GM12878 (cell line): ENCODE results near the gene MCC. TPM values are rescaled to one million over a fixed set of nuclear protein-coding genes. Genes with fewer than 3 reads are reported as not detected.

ENCODE experiments used
- ATAC-seq: fragments of 200-7000 bp; cut with Tn5 transposase; 3 replicates; pipeline ENCODE4 v1.9.1; 2020; ENCODE audit warnings: mild to moderate bottlenecking, moderate library complexity
- BruUV-seq: library from RNA; stranded (reverse); fragments of 400-500 nt; replicated peaks from 2 replicates; lab custom pipeline; 2021; lab: Mats Ljungman, UMichigan
- CTCF ChIA-PET: fragments of 300-600 bp; sonication (Branson Sonifier 250); formaldehyde crosslinking; extraction: SDS; loops from one replicate; lab custom pipeline; 2021; ENCODE audit warnings: inconsistent platforms; lab: Yijun Ruan, JAX
- POLR2A ChIA-PET: fragments of 350-600 bp; formaldehyde crosslinking; extraction: SDS; loops from one replicate; lab custom pipeline; 2021; ENCODE audit warnings: inconsistent platforms; lab: Charles Lee
- RAD21 ChIA-PET: fragments of 300-600 bp; sonication (Branson Sonifier 250); formaldehyde crosslinking; loops from one replicate; lab custom pipeline; 2023; ENCODE audit warnings: antibody characterized with exemption; ENCODE audit not compliant: unreplicated experiment; lab: Charles Lee
- SMC1A ChIA-PET: fragments of 300-600 bp; sonication (Branson Sonifier 250); formaldehyde crosslinking; loops from one replicate; lab custom pipeline; 2023; ENCODE audit not compliant: unreplicated experiment, uncharacterized antibody; lab: Charles Lee
- DNase-seq: peaks from one replicate; pipeline ENCODE4 v3.0.0-alpha.2; 2011; ENCODE audit warnings: low read depth, low spot score
- FAIRE-seq: peaks from 3 replicates; lab custom pipeline; 2011; peaks lifted over from hg19 to GRCh38; lab: Jason Lieb, UNC
- H2AFZ ChIP-seq: 2 replicates; pipeline ENCODE4 v1.6.0; 2011; ENCODE audit warnings: low read depth, low read length, control low read depth; ENCODE audit not compliant: control insufficient read depth
- H3K27ac ChIP-seq: 2 replicates; pipeline ENCODE4 v1.5.1; 2011; ENCODE audit warnings: control low read depth; ENCODE audit not compliant: control insufficient read depth, insufficient read depth
- H3K27me3 ChIP-seq, 2 experiments: replicated peaks in 1 of 2; 2 replicates each; pipeline versions ENCODE4 v1.6.0 to v1.6.1; 2011; ENCODE audit warnings: low read length in 1 of 2; ENCODE audit not compliant: control insufficient read depth in 2 of 2, insufficient read depth in 2 of 2
- H3K36me3 ChIP-seq, 2 experiments: 2 replicates each; pipeline ENCODE4 v1.5.1; 2011; ENCODE audit warnings: low read length in 1 of 2; ENCODE audit not compliant: control insufficient read depth in 2 of 2, insufficient read depth in 2 of 2
- H3K4me1 ChIP-seq: 2 replicates; pipeline ENCODE4 v1.6.1; 2011; ENCODE audit warnings: mild to moderate bottlenecking, low read length, moderate library complexity, mixed read lengths; ENCODE audit not compliant: control insufficient read depth, insufficient read depth
- H3K4me2 ChIP-seq: 2 replicates; pipeline ENCODE4 v1.6.0; 2011; ENCODE audit warnings: control low read depth; ENCODE audit not compliant: control insufficient read depth, insufficient read depth
- H3K4me3 ChIP-seq: fragments of 200-600 bp; sonication (generic); 2 replicates; pipeline ENCODE4 v1.5.1; 2016
- H3K79me2 ChIP-seq: 2 replicates; pipeline ENCODE4 v1.6.0; 2011; ENCODE audit warnings: low read length; ENCODE audit not compliant: control insufficient read depth, insufficient read depth
- H3K9ac ChIP-seq: 2 replicates; pipeline ENCODE4 v1.8.0; 2011; ENCODE audit warnings: low read length, control low read depth, mixed read lengths; ENCODE audit not compliant: control insufficient read depth, insufficient read depth
- H3K9me3 ChIP-seq: replicated peaks from 3 replicates; pipeline ENCODE4 v1.5.1; 2011; ENCODE audit warnings: mild to moderate bottlenecking, low read length; ENCODE audit not compliant: control insufficient read depth, insufficient read depth
- H4K20me1 ChIP-seq: 2 replicates; pipeline ENCODE4 v1.6.0; 2011; ENCODE audit not compliant: control insufficient read depth, insufficient read depth
- E2F8 ChIP-seq: fragments of 450-650 bp; IDR thresholded peaks from 2 replicates; pipeline ENCODE4 v1.6.1; 2018; ENCODE audit warnings: mild to moderate bottlenecking, low read depth, moderate library complexity; ENCODE audit not compliant: partially characterized antibody
- LARP7 ChIP-seq: fragments of 450-650 bp; IDR thresholded peaks from 2 replicates; pipeline ENCODE4 v1.6.1; 2017; ENCODE audit warnings: mild to moderate bottlenecking
- PRDM15 ChIP-seq: fragments of 450-650 bp; formaldehyde crosslinking; IDR thresholded peaks from 2 replicates; pipeline ENCODE4 v1.4.0; 2020; ENCODE audit warnings: mild to moderate bottlenecking, moderate library complexity
- TBL1XR1 ChIP-seq: IDR thresholded peaks from 2 replicates; pipeline ENCODE4 v1.6.1; 2012; ENCODE audit warnings: low read depth, low read length, improper control_type of control experiment
- WGBS: methylation state at CpG from one replicate; pipeline ENCODE4 v1.1.6; 2016; ENCODE audit warnings: low lambda C conversion rate; ENCODE audit not compliant: insufficient replicate concordance, insufficient coverage; ENCODE audit errors: missing lambda C conversion rate; 5-methylcytosine and 5-hydroxymethylcytosine counted together
- in situ Hi-C: fragments of 300-500 bp; cut with MboI; formaldehyde crosslinking; loops from 9 replicates; pipeline ENCODE4 v1.14.3; 2018; ENCODE audit warnings: mixed read lengths
- intact Hi-C: fragments of 100-400 bp; cut with micrococcal nuclease; formaldehyde crosslinking; loops from one replicate; pipeline ENCODE4 v1.14.2; 2022; ENCODE audit not compliant: unreplicated experiment
- polyA plus RNA-seq, 11 experiments: library from polyadenylated mRNA; depleted of rRNA in 4 of 11; unstranded in 6 of 11; stranded (reverse) in 5 of 11; fragments of >200 nt; fragmentation: Nextera tagmentation in 4 of 11; fragmentation: Illumina TruSeq in 1 of 11; extraction: Ambion mirVana in 4 of 11; extraction: Trizol in 1 of 11; gene quantifications; 1 replicate in 1 of 11; 2 replicates in 10 of 11; pipeline versions ENCODE4 v1.2.1 to v1.2.3, GENCODE V29; 2011 to 2016; ENCODE audit warnings: inconsistent platforms in 2 of 11, missing spikeins in 2 of 11, low read depth in 1 of 11
- total RNA-seq, 4 experiments: library from RNA; depleted of rRNA in 3 of 4; stranded (reverse); fragments of >200 nt in 3 of 4; fragmentation: Illumina TruSeq in 1 of 4; extraction: Trizol in 1 of 4; gene quantifications; 2 replicates each; pipeline versions ENCODE4 v1.2.1 to v1.2.3, GENCODE V29; 2013 to 2021

The MCC gene
- total and polyA plus RNA-seq, 10 of the 15 experiments (the other 5 are each of a cell fraction or from before 2014, with no cell fraction given) = 0.03 to 0.86 (median 0.16) TPM

- TF ChIP-seq E2F8 = no peak
- no peak for TF ChIP-seq PRDM15
- TF ChIP-seq TBL1XR1 = no peak
Observed at GRCh38 chr5:113025596-113025995, 462.7 kb downstream of the MCC start (continued).

- Histone ChIP-seq H4K20me1 (no peaks in the 10 kb centered on the region), H3K9ac (no peak overlapping the region), H3K4me3 (no peak overlapping the region), H3K36me3 (peaks cover 4 to 13% of the 10 kb centered on the region in 2 experiments), H3K4me2 (no peak overlapping the region), H3K27ac (no peak overlapping the region), H3K79me2 (no peaks in the 10 kb centered on the region), H3K27me3 (no peaks in the 10 kb centered on the region), H2AFZ (no peak overlapping the region), H3K9me3 (no peaks in the 10 kb centered on the region), H3K4me1 (no peaks in the 10 kb centered on the region)
- no TSS peak for BruUV-seq
- ChIA-PET CTCF (interaction anchor here (0.6 to 3.4 kb wide), 3 partner anchors 23 to 46 kb away, joined by 3 to 13 read pairs (median 3); no protein-coding TSS in a partner anchor), POLR2A (interaction anchor here (0.6 kb wide), 1 partner anchor 28 kb away, joined by 3 read pairs; no protein-coding TSS in a partner anchor), SMC1A (interaction anchor here (0.7 to 3.3 kb wide), 3 partner anchors 23 to 55 kb away, joined by 3 to 15 read pairs (median 5); no protein-coding TSS in a partner anchor), RAD21 (interaction anchor here (0.7 to 1.0 kb wide), 2 partner anchors 28 kb away, joined by 3 read pairs; no protein-coding TSS in a partner anchor)
- ATAC-seq (no peak), FAIRE-seq (no peak), DNase-seq (no peak)
- WGBS = 86% methylated on average over 6 of the region's 6 CpGs
- in situ Hi-C loops = no loop called here
- TF ChIP-seq LARP7 = no peak
- intact Hi-C loops = no loop called here
Observed at GRCh38 chr5:113024076-113024697, 464.1 kb downstream of the MCC start.
